MCF 10A (cell line): Measurements from ENCODE around the gene SYDE2. TPM values are rescaled to one million over a fixed set of nuclear protein-coding genes. Genes with fewer than 3 reads are reported as not detected.
A peak's percentile ranks its signal among the peaks of the same experiment; 100 is the strongest.

Experiments used
- BruUV-seq: library from RNA; stranded (reverse); fragments of 400-500 nt; replicated peaks from 2 replicates; lab custom pipeline; 2021; lab: Mats Ljungman, UMichigan
- CTCF ChIA-PET: fragments of 300-600 bp; sonication (Branson Sonifier 250); formaldehyde crosslinking; extraction: SDS; loops from one replicate; lab custom pipeline; 2021; ENCODE audit warnings: antibody characterized with exemption, inconsistent platforms; lab: Yijun Ruan, JAX
- POLR2A ChIA-PET: fragments of 300-600, 350-650 bp; sonication (Branson Sonifier 250); formaldehyde crosslinking; extraction: SDS; loops from one replicate; lab custom pipeline; 2020; ENCODE audit warnings: antibody characterized with exemption, inconsistent platforms; lab: Yijun Ruan, JAX
- DNase-seq: peaks from one replicate; pipeline ENCODE4 v3.0.0-alpha.2; 2018; ENCODE audit not compliant: unreplicated experiment
- H3K27ac Mint-ChIP-seq: one replicate; pipeline ENCODE4 v1.8.0; 2022; ENCODE audit warnings: mild to moderate bottlenecking, low read depth, mixed read lengths; ENCODE audit not compliant: unreplicated experiment
- H3K27me3 Mint-ChIP-seq: one replicate; pipeline ENCODE4 v1.8.0; 2022; ENCODE audit warnings: mixed read lengths; ENCODE audit not compliant: insufficient read depth, unreplicated experiment
- H3K36me3 Mint-ChIP-seq: one replicate; pipeline ENCODE4 v1.8.0; 2022; ENCODE audit warnings: mild to moderate bottlenecking, moderate library complexity, mixed read lengths; ENCODE audit not compliant: insufficient read depth, unreplicated experiment
- H3K4me1 Mint-ChIP-seq: one replicate; pipeline ENCODE4 v1.8.0; 2022; ENCODE audit warnings: mixed read lengths; ENCODE audit not compliant: insufficient read depth, unreplicated experiment
- H3K4me3 Mint-ChIP-seq: one replicate; pipeline ENCODE4 v1.8.0; 2022; ENCODE audit warnings: mild to moderate bottlenecking, moderate library complexity, mixed read lengths; ENCODE audit not compliant: unreplicated experiment
- H3K9me3 Mint-ChIP-seq: one replicate; pipeline ENCODE4 v1.8.0; 2022; ENCODE audit warnings: mixed read lengths; ENCODE audit not compliant: unreplicated experiment
- intact Hi-C: fragments of 100-400 bp; cut with micrococcal nuclease; formaldehyde crosslinking; loops from 2 replicates; pipeline ENCODE4 v1.14.1; 2022
- total RNA-seq: library from RNA; stranded (reverse); gene quantifications from 2 replicates; pipeline ENCODE4 v1.2.3, GENCODE V29; 2022
- TF ChIP-seq, protein P1 (sequence below): fragments of 200-600 bp; IDR thresholded peaks from one replicate; pipeline ENCODE4 v1.8.0; 2022; ENCODE audit warnings: antibody characterized with exemption, mild to moderate bottlenecking; ENCODE audit not compliant: unreplicated experiment

The SYDE2 gene
- total RNA-seq, 1 experiment from 2014 or later = 5.9 TPM

- CTCF ChIA-PET = interaction anchor here (0.6 to 2.6 kb wide), 9 partner anchors 10 to 700 kb away, joined by 3 to 15 read pairs (median 5); partner anchors contain the start of gene C1orf52
- intact Hi-C loops = no loop called here
- H3K27ac Mint-ChIP-seq = peak overlapping the region; percentile 78
These were observed 43.6 kb upstream of the SYDE2 start for GRCh38 chr1:85244271-85245061.

DNA sequence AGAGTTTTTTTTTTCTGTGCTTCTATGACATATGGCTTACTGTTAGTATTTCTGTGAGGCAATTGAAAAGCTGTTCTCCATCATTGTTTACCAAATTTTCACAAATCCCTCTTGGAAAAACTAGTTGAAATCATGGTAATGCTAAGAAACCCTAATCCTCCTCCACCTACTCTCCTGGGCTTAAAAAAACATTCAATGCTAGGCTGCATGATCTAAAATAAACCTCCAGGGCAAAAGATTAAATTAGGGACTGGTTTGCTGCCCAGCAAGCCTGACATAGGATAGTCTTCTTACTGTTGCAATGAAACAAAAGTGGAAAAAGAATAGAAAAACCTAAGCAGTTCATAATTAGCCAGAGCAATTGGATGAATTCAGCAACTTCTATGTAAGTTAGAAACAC lies 42.6 kb upstream of the SYDE2 start:
- POLR2A ChIA-PET = interaction anchor here (0.6 to 1.8 kb wide), 2 partner anchors 43 to 1449 kb away, joined by 3 to 6 read pairs; partner anchors contain the start of gene SYDE2
- TF ChIP-seq, protein P1, sequence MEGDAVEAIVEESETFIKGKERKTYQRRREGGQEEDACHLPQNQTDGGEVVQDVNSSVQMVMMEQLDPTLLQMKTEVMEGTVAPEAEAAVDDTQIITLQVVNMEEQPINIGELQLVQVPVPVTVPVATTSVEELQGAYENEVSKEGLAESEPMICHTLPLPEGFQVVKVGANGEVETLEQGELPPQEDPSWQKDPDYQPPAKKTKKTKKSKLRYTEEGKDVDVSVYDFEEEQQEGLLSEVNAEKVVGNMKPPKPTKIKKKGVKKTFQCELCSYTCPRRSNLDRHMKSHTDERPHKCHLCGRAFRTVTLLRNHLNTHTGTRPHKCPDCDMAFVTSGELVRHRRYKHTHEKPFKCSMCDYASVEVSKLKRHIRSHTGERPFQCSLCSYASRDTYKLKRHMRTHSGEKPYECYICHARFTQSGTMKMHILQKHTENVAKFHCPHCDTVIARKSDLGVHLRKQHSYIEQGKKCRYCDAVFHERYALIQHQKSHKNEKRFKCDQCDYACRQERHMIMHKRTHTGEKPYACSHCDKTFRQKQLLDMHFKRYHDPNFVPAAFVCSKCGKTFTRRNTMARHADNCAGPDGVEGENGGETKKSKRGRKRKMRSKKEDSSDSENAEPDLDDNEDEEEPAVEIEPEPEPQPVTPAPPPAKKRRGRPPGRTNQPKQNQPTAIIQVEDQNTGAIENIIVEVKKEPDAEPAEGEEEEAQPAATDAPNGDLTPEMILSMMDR = no peak

More at GRCh38 chr1:85244271-85245061, 43.6 kb upstream of the SYDE2 start:
- H3K4me1 Mint-ChIP-seq = peaks cover 21% of the 10 kb centered on the region
- H3K36me3 Mint-ChIP-seq = peaks cover 5% of the 10 kb centered on the region
- TF ChIP-seq, protein P1 = no peak
- H3K9me3 Mint-ChIP-seq = peaks cover 1% of the 10 kb centered on the region
- POLR2A ChIA-PET = interaction anchor here (0.6 to 1.8 kb wide), 5 partner anchors 10 to 1450 kb away, joined by 3 to 6 read pairs (median 3); partner anchors contain the start of gene SYDE2
- no peaks in the 10 kb centered on the region for H3K27me3 Mint-ChIP-seq
- no TSS peak for BruUV-seq
- peak; percentile 13 for DNase-seq
- H3K4me3 Mint-ChIP-seq = no peak overlapping the region

DNA sequence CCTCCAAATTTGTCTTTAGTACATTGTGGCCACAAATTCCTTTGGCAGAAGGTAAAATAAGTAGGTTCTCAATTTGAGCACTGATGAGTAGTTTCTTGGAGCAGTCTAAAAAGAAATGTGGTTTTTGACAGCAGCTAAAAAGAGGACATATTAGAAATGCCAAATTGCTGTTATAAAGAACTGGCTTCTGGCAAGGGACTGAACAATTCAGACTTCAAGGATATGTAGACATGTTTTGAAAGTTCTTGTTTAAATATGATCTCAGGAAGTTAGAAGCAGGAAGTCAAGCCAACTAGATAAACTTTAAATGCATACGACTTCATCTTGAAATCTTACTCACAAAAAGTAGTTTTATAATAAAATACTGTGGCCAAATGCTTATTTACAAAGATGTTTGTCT lies 39.8 kb upstream of the SYDE2 start:
- peaks cover 16% of the 10 kb centered on the region for H3K4me1 Mint-ChIP-seq
- no TSS peak for BruUV-seq
- H3K36me3 Mint-ChIP-seq = no peaks in the 10 kb centered on the region
- CTCF ChIA-PET = interaction anchor here (0.7 to 1.7 kb wide), 15 partner anchors 10 to 297 kb away, joined by 3 to 21 read pairs (median 4); partner anchors contain the start of gene C1orf52
- no peak overlapping the region for H3K4me3 Mint-ChIP-seq
- TF ChIP-seq, protein P1 = no peak
- no peaks in the 10 kb centered on the region for H3K9me3 Mint-ChIP-seq
- POLR2A ChIA-PET = interaction anchor here (0.7 to 1.7 kb wide), 3 partner anchors 14 to 417 kb away, joined by 3 to 6 read pairs (median 6); no protein-coding TSS in a partner anchor
- intact Hi-C loops = loop anchor here (1.0 kb wide), 2 partner anchors 131 to 295 kb away; no protein-coding TSS in a partner anchor
- H3K27me3 Mint-ChIP-seq = no peaks in the 10 kb centered on the region
- H3K27ac Mint-ChIP-seq = no peak overlapping the region
- no peak for DNase-seq

More for the DNA sequence above, 42.6 kb upstream of the SYDE2 start:
- BruUV-seq = no TSS peak
- peaks cover 21% of the 10 kb centered on the region for H3K4me1 Mint-ChIP-seq
- no peak overlapping the region for H3K4me3 Mint-ChIP-seq
- no peaks in the 10 kb centered on the region for H3K9me3 Mint-ChIP-seq
- H3K27ac Mint-ChIP-seq = no peak overlapping the region
- no peaks in the 10 kb centered on the region for H3K27me3 Mint-ChIP-seq
- DNase-seq = no peak
- CTCF ChIA-PET = interaction anchor here (0.6 to 1.8 kb wide), 6 partner anchors 10 to 466 kb away, joined by 3 to 11 read pairs (median 4); no protein-coding TSS in a partner anchor
- intact Hi-C loops = no loop called here
- no peaks in the 10 kb centered on the region for H3K36me3 Mint-ChIP-seq

DNA sequence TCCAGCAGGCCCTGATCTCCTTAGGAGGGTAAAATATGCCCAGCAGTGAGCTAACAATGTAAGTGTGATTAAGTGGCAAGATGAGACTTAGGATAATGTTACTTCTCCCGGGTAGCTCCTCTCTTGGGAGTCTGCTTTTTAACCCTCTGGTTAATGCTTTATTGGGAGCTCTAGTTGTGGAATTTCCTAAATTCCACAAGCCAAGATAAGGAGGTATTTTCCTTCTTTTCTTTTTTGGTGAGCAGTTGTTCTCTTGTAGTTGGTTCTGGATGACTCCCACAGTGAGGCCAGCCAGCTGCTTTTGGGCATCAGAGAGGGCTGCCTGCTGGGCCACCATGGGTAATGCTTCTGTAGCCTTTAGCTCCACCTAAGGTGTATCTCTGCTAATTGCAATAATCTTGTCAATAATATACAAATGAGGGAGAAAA lies 39.4 kb upstream of the SYDE2 start:
- TF ChIP-seq, protein P1 = peak; percentile 40
- POLR2A ChIA-PET = interaction anchor here (0.7 to 1.7 kb wide), 4 partner anchors 14 to 416 kb away, joined by 3 to 6 read pairs (median 4); no protein-coding TSS in a partner anchor
- CTCF ChIA-PET = interaction anchor here (0.5 to 1.7 kb wide), 24 partner anchors 9 to 1316 kb away, joined by 3 to 21 read pairs (median 4); partner anchors contain the start of genes C1orf52 and SYDE2
- no peaks in the 10 kb centered on the region for H3K36me3 Mint-ChIP-seq
- DNase-seq = peak; percentile 46
- peaks cover 11% of the 10 kb centered on the region for H3K4me1 Mint-ChIP-seq
- intact Hi-C loops = loop anchor here (1.0 kb wide), 2 partner anchors 131 to 295 kb away; no protein-coding TSS in a partner anchor
- no peak overlapping the region for H3K27ac Mint-ChIP-seq
- H3K9me3 Mint-ChIP-seq = no peaks in the 10 kb centered on the region
- no peak overlapping the region for H3K4me3 Mint-ChIP-seq
- BruUV-seq = no TSS peak
- no peaks in the 10 kb centered on the region for H3K27me3 Mint-ChIP-seq
